Lung (tissue), 12 donors: ENCODE data around the gene PTPRN2. TPM values are rescaled to one million over a fixed set of nuclear protein-coding genes. Genes with fewer than 3 reads are reported as not detected.

Experiments used
- ATAC-seq: fragments of 200-7000 bp; cut with Tn5 transposase; one replicate; pipeline ENCODE4 v1.9.1; 2020; ENCODE audit warnings: moderate number of reproducible peaks; ENCODE audit not compliant: insufficient read depth, low FRiP score
- DNase-seq, 3 donors: peaks; one replicate each; pipeline ENCODE4 v3.0.0-alpha.2; 2013 to 2017
- H3K27ac ChIP-seq, 2 donors: one replicate each; pipeline ENCODE4 v1.5.1; 2013; ENCODE audit warnings: mild to moderate bottlenecking in 2 of 2, moderate library complexity in 2 of 2, control low read depth in 1 of 2, inconsistent platforms in 1 of 2, low read depth in 1 of 2, low read length in 1 of 2
- H3K27me3 ChIP-seq, 3 donors: one replicate each; pipeline ENCODE4 v1.5.1; 2013; ENCODE audit warnings: low read length in 2 of 3; ENCODE audit not compliant: control insufficient read depth in 3 of 3, insufficient read depth in 3 of 3
- H3K36me3 ChIP-seq, 4 donors: one replicate each; pipeline ENCODE4 v1.5.1; 2013; ENCODE audit warnings: low read length in 4 of 4, mild to moderate bottlenecking in 1 of 4, moderate library complexity in 1 of 4; ENCODE audit not compliant: control insufficient read depth in 4 of 4, insufficient read depth in 4 of 4
- H3K4me1 ChIP-seq, 5 donors: one replicate each; pipeline ENCODE4 v1.5.1; 2013; ENCODE audit warnings: low read length in 5 of 5, mild to moderate bottlenecking in 2 of 5, moderate library complexity in 1 of 5; ENCODE audit not compliant: control insufficient read depth in 5 of 5, insufficient read depth in 5 of 5
- H3K4me3 ChIP-seq: one replicate; pipeline ENCODE4 v1.5.1; 2013; ENCODE audit warnings: mild to moderate bottlenecking, control low read depth, moderate library complexity
- H3K9ac ChIP-seq, 2 donors: one replicate each; pipeline ENCODE4 v1.5.1; 2013; ENCODE audit warnings: low read length in 2 of 2, control low read depth in 1 of 2; ENCODE audit not compliant: insufficient read depth in 1 of 2
- H3K9me3 ChIP-seq, 4 donors: one replicate each; pipeline ENCODE4 v1.5.1; 2013; ENCODE audit warnings: low read length in 3 of 4, mild to moderate bottlenecking in 1 of 4, moderate library complexity in 1 of 4; ENCODE audit not compliant: control insufficient read depth in 4 of 4, insufficient read depth in 3 of 4
- WGBS, 2 donors: extraction: QIAGEN DNeasy Blood & Tissue Kit; methylation state at CpG; one replicate each; pipeline ENCODE4 v1.1.7; 2013; 5-methylcytosine and 5-hydroxymethylcytosine counted together
- polyA plus RNA-seq, 2 donors: library from polyadenylated mRNA; stranded (reverse); fragments of 200-250 nt; gene quantifications; one replicate each; pipeline ENCODE4 v1.2.1, GENCODE V29; 2013
- total RNA-seq, 2 donors: library from RNA; depleted of rRNA in 1 of 2; stranded (reverse); fragments of >200 nt in 1 of 2; gene quantifications; one replicate each; pipeline ENCODE4 v1.2.1, GENCODE V29; 2014 to 2021
- TF ChIP-seq, protein P1 (sequence below): IDR thresholded peaks from 2 replicates; pipeline ENCODE4 v1.5.1; 2012; ENCODE audit warnings: mild to moderate bottlenecking; ENCODE audit errors: control extremely low read depth, extremely low read depth
- donor health status: control.
- donor health status: control.
- donor health status: Bipolar disorder and iron deficiency.
- donor health status: healthy.
- donor health status: DM: yes; HTN: yes; CAD: no.

The PTPRN2 gene
- total and polyA plus RNA-seq, 4 donors, result 2.1 to 7.4 (median 4.4) TPM

DNA sequence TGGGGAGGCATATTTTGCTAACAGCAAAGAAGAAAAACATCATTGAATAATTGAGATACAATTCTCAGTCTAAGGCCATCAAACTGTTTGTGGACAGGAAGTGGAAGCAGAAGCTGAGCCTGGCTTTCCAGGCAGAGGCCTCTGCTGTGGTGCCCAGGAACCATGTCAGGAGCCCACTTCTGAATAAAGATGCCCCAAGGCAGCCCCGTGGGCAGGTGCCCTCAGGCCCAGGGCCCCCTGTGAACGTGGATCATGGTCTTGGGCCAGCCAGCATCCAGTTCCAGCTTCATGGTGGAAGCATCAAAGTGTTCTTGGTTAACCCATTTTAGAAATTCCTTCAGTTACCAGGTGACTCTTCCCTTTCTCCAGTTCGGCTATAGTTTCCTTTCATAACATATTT, 346.8 kb downstream of the PTPRN2 start:
- H3K4me1 ChIP-seq, result no peaks in the 10 kb centered on the region
- 68 to 87% methylated on average over 3 of the region's 3 CpGs for WGBS, 2 donors
- DNase-seq, result no peak
- no peaks in the 10 kb centered on the region for H3K27me3 ChIP-seq
- H3K4me3 ChIP-seq, result no peak overlapping the region
- TF ChIP-seq, protein P1, sequence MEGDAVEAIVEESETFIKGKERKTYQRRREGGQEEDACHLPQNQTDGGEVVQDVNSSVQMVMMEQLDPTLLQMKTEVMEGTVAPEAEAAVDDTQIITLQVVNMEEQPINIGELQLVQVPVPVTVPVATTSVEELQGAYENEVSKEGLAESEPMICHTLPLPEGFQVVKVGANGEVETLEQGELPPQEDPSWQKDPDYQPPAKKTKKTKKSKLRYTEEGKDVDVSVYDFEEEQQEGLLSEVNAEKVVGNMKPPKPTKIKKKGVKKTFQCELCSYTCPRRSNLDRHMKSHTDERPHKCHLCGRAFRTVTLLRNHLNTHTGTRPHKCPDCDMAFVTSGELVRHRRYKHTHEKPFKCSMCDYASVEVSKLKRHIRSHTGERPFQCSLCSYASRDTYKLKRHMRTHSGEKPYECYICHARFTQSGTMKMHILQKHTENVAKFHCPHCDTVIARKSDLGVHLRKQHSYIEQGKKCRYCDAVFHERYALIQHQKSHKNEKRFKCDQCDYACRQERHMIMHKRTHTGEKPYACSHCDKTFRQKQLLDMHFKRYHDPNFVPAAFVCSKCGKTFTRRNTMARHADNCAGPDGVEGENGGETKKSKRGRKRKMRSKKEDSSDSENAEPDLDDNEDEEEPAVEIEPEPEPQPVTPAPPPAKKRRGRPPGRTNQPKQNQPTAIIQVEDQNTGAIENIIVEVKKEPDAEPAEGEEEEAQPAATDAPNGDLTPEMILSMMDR, result no peak
- no peak overlapping the region for H3K9ac ChIP-seq
- H3K9me3 ChIP-seq, result peaks cover 0 to 12% (median 5%) of the 10 kb centered on the region in 4 donors
- no peak overlapping the region for H3K27ac ChIP-seq
- no peaks in the 10 kb centered on the region for H3K36me3 ChIP-seq
- no peak for ATAC-seq

DNA sequence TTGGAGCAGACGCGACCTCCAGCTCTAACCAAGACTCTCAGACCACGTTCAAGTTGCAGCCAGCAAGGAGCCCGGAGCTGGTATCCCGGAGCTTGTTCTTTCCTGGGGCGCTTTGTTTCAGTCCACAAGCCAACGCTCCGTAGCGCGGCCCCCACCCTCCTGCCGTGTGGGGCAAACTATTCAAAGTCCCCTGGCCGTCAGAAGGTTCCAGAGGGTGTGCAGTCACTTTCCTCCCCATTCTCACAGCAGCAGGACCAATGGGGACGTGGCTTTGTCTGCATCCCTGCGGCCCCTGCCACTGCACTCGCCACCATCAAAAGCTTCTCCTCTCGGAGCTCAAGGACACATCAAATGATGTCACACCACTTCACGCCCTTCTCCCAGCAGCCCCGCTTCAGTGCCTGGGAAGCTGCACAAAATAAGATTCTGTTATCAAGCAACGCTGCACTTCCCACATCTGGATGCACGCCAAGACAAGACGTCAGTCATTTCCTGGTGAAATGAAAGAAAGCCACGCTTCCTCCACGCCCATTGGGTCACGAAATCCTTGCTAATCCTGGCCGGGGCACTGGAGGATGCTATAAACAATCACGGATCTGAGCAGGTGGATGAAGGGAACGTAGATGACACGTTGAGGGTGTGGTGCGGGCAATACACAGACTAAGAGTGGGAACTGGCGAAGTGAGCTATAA, 348.2 kb downstream of the PTPRN2 start:
- no peaks in the 10 kb centered on the region for H3K36me3 ChIP-seq
- no peak overlapping the region for H3K9ac ChIP-seq
- TF ChIP-seq, protein P1, result no peak
- DNase-seq, result peak in 1 of 3 donors; percentile 6
- no peak overlapping the region for H3K4me3 ChIP-seq
- H3K27ac ChIP-seq, result no peak overlapping the region
- no peaks in the 10 kb centered on the region for H3K27me3 ChIP-seq
- no peaks in the 10 kb centered on the region for H3K4me1 ChIP-seq
- no peak for ATAC-seq
- H3K9me3 ChIP-seq, result peaks cover 0 to 10% (median 2%) of the 10 kb centered on the region in 4 donors
- WGBS, 2 donors, result 46 to 72% methylated on average over 30 of the region's 30 CpGs

DNA sequence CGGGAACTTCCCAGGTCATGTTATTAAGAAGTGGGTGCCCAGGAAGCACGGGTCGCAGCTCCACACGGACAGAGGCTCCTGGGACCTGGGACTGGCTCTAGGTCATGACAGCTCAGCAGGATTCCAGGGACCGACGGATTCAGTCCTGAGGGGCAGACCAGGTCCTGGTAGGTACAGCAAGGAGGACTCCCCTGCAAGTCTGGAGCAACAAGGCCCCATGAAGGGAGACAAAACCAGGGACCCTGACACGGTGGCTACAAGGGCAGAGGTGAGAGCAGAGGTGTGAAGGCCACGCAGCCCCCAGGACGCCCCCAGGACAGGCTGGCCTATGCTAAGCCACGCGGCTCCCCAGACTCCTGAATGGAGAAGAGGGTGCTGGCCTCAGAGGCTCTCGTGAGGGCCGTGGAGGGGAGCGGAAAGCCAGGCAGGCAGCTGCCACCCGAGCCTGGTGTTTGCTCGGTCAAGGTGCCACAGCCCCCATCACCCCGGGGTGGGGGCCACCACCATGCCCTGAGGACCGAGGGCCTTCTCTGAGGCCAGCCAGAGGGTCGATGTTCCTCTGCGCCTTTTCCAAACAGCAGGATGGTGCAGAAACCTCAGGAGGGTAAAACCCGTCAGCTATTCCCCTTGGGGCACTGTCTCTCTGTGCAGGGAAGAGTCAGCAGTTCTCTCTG, 348.9 kb downstream of the PTPRN2 start:
- Histone ChIP-seq H3K4me3 (no peak overlapping the region), H3K4me1 (no peaks in the 10 kb centered on the region), H3K9me3 (peaks cover 0 to 7% (median 1%) of the 10 kb centered on the region in 4 donors), H3K27ac (no peak overlapping the region), H3K36me3 (no peaks in the 10 kb centered on the region), H3K9ac (no peak overlapping the region), H3K27me3 (no peaks in the 10 kb centered on the region)
- no peak for ATAC-seq
- DNase-seq, result no peak
- TF ChIP-seq, protein P1, result no peak
- 81 to 82% methylated on average over 21 of the region's 21 CpGs for WGBS, 2 donors
